ENCODE measurements around the gene DZANK1. TPM values are rescaled to one million over a fixed set of nuclear protein-coding genes. Genes with fewer than 3 reads are reported as not detected.

DZANK1 gene
- polyA plus RNA-seq, 1 donor (not counting 4 experiments of a cell fraction or from before 2014, with no cell fraction given), result 3.0 TPM

DNA sequence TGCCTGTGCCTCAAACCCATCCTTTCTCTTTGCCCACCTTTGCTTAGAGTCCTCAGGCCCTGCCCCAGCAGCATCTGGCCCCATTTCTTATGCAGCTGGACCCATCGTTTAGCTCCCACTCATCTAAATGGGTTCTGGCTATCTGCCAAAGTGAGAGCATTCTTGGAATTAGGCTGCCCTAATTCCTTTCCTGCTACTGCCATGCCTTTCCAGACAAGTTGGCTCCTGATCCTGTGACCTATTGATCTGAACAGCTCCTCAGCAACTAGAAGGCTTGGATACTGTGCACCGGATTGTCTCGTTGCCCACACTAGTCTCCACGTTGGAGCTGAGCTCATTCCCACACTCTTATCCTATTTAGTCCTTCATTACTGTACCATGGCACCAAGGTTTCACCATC lies 22.9 kb downstream of the DZANK1 start:
- H3K9me3 ChIP-seq (ENCODE audit: control insufficient read depth, low read depth, low read length), result no peaks in the 10 kb centered on the region
- H3K4me2 ChIP-seq (ENCODE audit: control insufficient read depth, extremely low read depth, insufficient read depth, low read depth, low read length), result no peak overlapping the region
- no peak overlapping the region for H3K27ac ChIP-seq (ENCODE audit: control insufficient read depth, insufficient read depth, low read length)
- no peak overlapping the region for H3K9ac ChIP-seq (ENCODE audit: control insufficient read depth, extremely low read depth, insufficient read depth, low read length)
- TF ChIP-seq, protein P1, sequence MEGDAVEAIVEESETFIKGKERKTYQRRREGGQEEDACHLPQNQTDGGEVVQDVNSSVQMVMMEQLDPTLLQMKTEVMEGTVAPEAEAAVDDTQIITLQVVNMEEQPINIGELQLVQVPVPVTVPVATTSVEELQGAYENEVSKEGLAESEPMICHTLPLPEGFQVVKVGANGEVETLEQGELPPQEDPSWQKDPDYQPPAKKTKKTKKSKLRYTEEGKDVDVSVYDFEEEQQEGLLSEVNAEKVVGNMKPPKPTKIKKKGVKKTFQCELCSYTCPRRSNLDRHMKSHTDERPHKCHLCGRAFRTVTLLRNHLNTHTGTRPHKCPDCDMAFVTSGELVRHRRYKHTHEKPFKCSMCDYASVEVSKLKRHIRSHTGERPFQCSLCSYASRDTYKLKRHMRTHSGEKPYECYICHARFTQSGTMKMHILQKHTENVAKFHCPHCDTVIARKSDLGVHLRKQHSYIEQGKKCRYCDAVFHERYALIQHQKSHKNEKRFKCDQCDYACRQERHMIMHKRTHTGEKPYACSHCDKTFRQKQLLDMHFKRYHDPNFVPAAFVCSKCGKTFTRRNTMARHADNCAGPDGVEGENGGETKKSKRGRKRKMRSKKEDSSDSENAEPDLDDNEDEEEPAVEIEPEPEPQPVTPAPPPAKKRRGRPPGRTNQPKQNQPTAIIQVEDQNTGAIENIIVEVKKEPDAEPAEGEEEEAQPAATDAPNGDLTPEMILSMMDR (optimal IDR thresholded peaks at IDR 0.05 in 1 of 3, IDR thresholded peaks at IDR 0.05 in 1 of 3, conservative IDR thresholded peaks at IDR 0.05 in 1 of 3; ENCODE audit: extremely low read depth in 1 of 3, insufficient read depth in 2 of 3, low read length in 3 of 3), result no peak
- no peak for TF ChIP-seq EZH2 (IDR thresholded peaks at IDR 0.05; ENCODE audit: low read length)
- FAIRE-seq, result no peak
- dilution Hi-C loops (cut with MboI; ENCODE audit: extremely low pct_ligation_motif_present, low sequenced_read_pairs), result no loop called here
- DNase-seq (ENCODE audit: low read depth, low spot score), result no peak
- H4K20me1 ChIP-seq (ENCODE audit: control insufficient read depth, extremely low read depth, insufficient read depth, low read length), result no peaks in the 10 kb centered on the region
- no peaks in the 10 kb centered on the region for H3K36me3 ChIP-seq (ENCODE audit: control insufficient read depth in 2 of 2, extremely low read depth in 1 of 2, insufficient read depth in 2 of 2, low read length in 2 of 2)
- H3K4me3 ChIP-seq (ENCODE audit: control insufficient read depth in 2 of 3, extremely low read depth in 1 of 3, insufficient read depth in 2 of 3, low read depth in 1 of 3, low read length in 3 of 3), result no peak overlapping the region
- no peaks in the 10 kb centered on the region for H3K9me1 ChIP-seq (ENCODE audit: control insufficient read depth, extremely low read depth, insufficient read depth, low read length)
- no peaks in the 10 kb centered on the region for H3K27me3 ChIP-seq (ENCODE audit: control insufficient read depth, extremely low read depth, insufficient read depth, low read length)
- no peaks in the 10 kb centered on the region for H3K79me2 ChIP-seq (ENCODE audit: control insufficient read depth, insufficient read depth, low read length)
- no peak overlapping the region for H2AFZ ChIP-seq (ENCODE audit: control insufficient read depth, low read length)
- H3K4me1 ChIP-seq (ENCODE audit: control insufficient read depth, extremely low read depth, insufficient read depth, low read length), result no peaks in the 10 kb centered on the region

DNA sequence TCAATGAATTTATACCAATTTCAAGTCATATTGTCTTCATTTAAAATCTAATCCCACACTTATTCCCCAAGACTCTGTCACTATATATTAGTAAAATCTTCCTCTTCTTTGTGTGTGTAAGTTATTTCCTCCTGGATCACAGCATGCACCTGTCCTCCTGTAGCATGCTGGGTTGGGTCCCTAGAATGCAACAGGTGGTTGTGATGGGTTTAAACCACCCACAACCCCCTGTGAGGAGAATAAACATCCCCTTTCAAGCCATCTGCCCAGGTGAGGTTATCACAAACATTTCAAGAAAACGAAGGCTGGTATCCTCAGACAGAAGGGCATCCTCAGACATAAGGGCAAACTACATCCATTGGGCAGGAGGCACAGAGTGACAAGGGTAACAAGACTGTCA lies 26.4 kb downstream of the DZANK1 start:
- Histone ChIP-seq H3K4me2 (ENCODE audit: control insufficient read depth, extremely low read depth, insufficient read depth, low read depth, low read length) (no peak overlapping the region), H3K4me1 (ENCODE audit: control insufficient read depth, extremely low read depth, insufficient read depth, low read length) (no peaks in the 10 kb centered on the region), H3K36me3 (ENCODE audit: control insufficient read depth in 2 of 2, extremely low read depth in 1 of 2, insufficient read depth in 2 of 2, low read length in 2 of 2) (no peaks in the 10 kb centered on the region), H2AFZ (ENCODE audit: control insufficient read depth, low read length) (no peak overlapping the region), H3K9me3 (ENCODE audit: control insufficient read depth, low read depth, low read length) (no peaks in the 10 kb centered on the region), H3K9ac (ENCODE audit: control insufficient read depth, extremely low read depth, insufficient read depth, low read length) (no peak overlapping the region), H3K4me3 (ENCODE audit: control insufficient read depth in 2 of 3, extremely low read depth in 1 of 3, insufficient read depth in 2 of 3, low read depth in 1 of 3, low read length in 3 of 3) (no peak overlapping the region), H3K27me3 (ENCODE audit: control insufficient read depth, extremely low read depth, insufficient read depth, low read length) (no peaks in the 10 kb centered on the region), H3K9me1 (ENCODE audit: control insufficient read depth, extremely low read depth, insufficient read depth, low read length) (no peaks in the 10 kb centered on the region), H3K27ac (ENCODE audit: control insufficient read depth, insufficient read depth, low read length) (no peak overlapping the region), H3K79me2 (ENCODE audit: control insufficient read depth, insufficient read depth, low read length) (no peaks in the 10 kb centered on the region), H4K20me1 (ENCODE audit: control insufficient read depth, extremely low read depth, insufficient read depth, low read length) (no peaks in the 10 kb centered on the region)
- FAIRE-seq (no peak), DNase-seq (ENCODE audit: low read depth, low spot score) (no peak)
- TF ChIP-seq, protein P1 (optimal IDR thresholded peaks at IDR 0.05 in 1 of 3, IDR thresholded peaks at IDR 0.05 in 1 of 3, conservative IDR thresholded peaks at IDR 0.05 in 1 of 3; ENCODE audit: extremely low read depth in 1 of 3, insufficient read depth in 2 of 3, low read length in 3 of 3), result no peak
- no peak for TF ChIP-seq EZH2 (IDR thresholded peaks at IDR 0.05; ENCODE audit: low read length)
- dilution Hi-C loops (cut with MboI; ENCODE audit: extremely low pct_ligation_motif_present, low sequenced_read_pairs), result no loop called here

Measured in keratinocyte (primary cell).